NCI-H2227 (cell line): ENCODE data around the gene MTHFSD.

ENCODE experiments used
- DNase-seq: peaks from one replicate; lab custom pipeline; 2025; ENCODE audit not compliant: unreplicated experiment; lab: John Stamatoyannopoulos, UW

Gene MTHFSD

GRCh38 chr16:86570558-86571529 lies 15.8 kb upstream of the MTHFSD start:
- DNase-seq: no peak

GRCh38 chr16:86569701-86570447 lies 14.8 kb upstream of the MTHFSD start:
- no peak for DNase-seq

GRCh38 chr16:86568677-86569623 lies 13.9 kb upstream of the MTHFSD start:
- no peak for DNase-seq

GRCh38 chr16:86567701-86568581 lies 12.9 kb upstream of the MTHFSD start:
- no peak for DNase-seq

- DNase-seq: no peak
Measured at GRCh38 chr16:86566966-86567700, 12.1 kb upstream of the MTHFSD start.

- DNase-seq: peak; percentile 15
Measured at GRCh38 chr16:86566601-86566965, 11.5 kb upstream of the MTHFSD start, which contains the start of gene FOXC2. Gene FOXC2, plus strand, starts transcription at chr16:86566829. Its CDS starts 507 bp downstream, at chr16:86567336.

- DNase-seq: no peak
Measured at GRCh38 chr16:86565644-86566511, 10.8 kb upstream of the MTHFSD start.

GRCh38 chr16:86565181-86565631 lies 10.2 kb upstream of the MTHFSD start:
- DNase-seq: no peak

- peak; percentile 86 for DNase-seq
Measured at GRCh38 chr16:86563469-86564345, 8.7 kb upstream of the MTHFSD start.

- DNase-seq: no peak
Measured at GRCh38 chr16:86562356-86562755, 7.3 kb upstream of the MTHFSD start.

- DNase-seq: no peak
Measured at GRCh38 chr16:86559802-86560305, 4.8 kb upstream of the MTHFSD start.

- no peak for DNase-seq
Measured at GRCh38 chr16:86558355-86559193, 3.5 kb upstream of the MTHFSD start.

GRCh38 chr16:86557587-86557986 lies 2.6 kb upstream of the MTHFSD start:
- no peak for DNase-seq

- DNase-seq: no peak
Measured at GRCh38 chr16:86556576-86556975, 1.5 kb upstream of the MTHFSD start.

- DNase-seq: peak; percentile 3
Measured at GRCh38 chr16:86555704-86556075, 655 bp upstream of the MTHFSD start.

- no peak for DNase-seq
Measured at GRCh38 chr16:86554599-86554916, 477 bp downstream of the MTHFSD start.
